Urothelium cell line (cell line): ENCODE results near the gene ADAMTS17.

Experiments used
- DNase-seq: peaks from one replicate; pipeline ENCODE4 v3.0.0; 2011; ENCODE audit warnings: low spot score, mixed read lengths
- FAIRE-seq: peaks from 2 replicates; lab custom pipeline; 2011; peaks lifted over from hg19 to GRCh38; lab: Jason Lieb, UNC

Gene ADAMTS17

GRCh38 chr15:100205549-100206295 is 136.1 kb downstream of the ADAMTS17 start:
- FAIRE-seq, result no peak

GRCh38 chr15:100204771-100205170 is 137.0 kb downstream of the ADAMTS17 start:
- no peak for DNase-seq
- FAIRE-seq, result no peak

More at GRCh38 chr15:100205549-100206295, 136.1 kb downstream of the ADAMTS17 start:
- no peak for DNase-seq

- FAIRE-seq (no peak), DNase-seq (no peak)
Measured at GRCh38 chr15:100204211-100204610, 137.6 kb downstream of the ADAMTS17 start.

- DNase-seq, result no peak
- no peak for FAIRE-seq
Measured at GRCh38 chr15:100202309-100202960, 139.3 kb downstream of the ADAMTS17 start.

GRCh38 chr15:100201376-100202280 is 140.1 kb downstream of the ADAMTS17 start:
- FAIRE-seq, result no peak

GRCh38 chr15:100200287-100200880 is 141.4 kb downstream of the ADAMTS17 start:
- FAIRE-seq (peak; percentile 32), DNase-seq (no peak)

More at GRCh38 chr15:100201376-100202280, 140.1 kb downstream of the ADAMTS17 start:
- peak; percentile 16 for DNase-seq

- DNase-seq (no peak), FAIRE-seq (no peak)
Measured at GRCh38 chr15:100199711-100200286, 142.0 kb downstream of the ADAMTS17 start.

GRCh38 chr15:100198442-100198841 is 143.3 kb downstream of the ADAMTS17 start:
- no peak for FAIRE-seq
- DNase-seq, result no peak

- DNase-seq, result no peak
- FAIRE-seq, result no peak
Measured at GRCh38 chr15:100196326-100197058, 145.3 kb downstream of the ADAMTS17 start.

- DNase-seq, result no peak
- FAIRE-seq, result no peak
Measured at GRCh38 chr15:100194996-100195395, 146.8 kb downstream of the ADAMTS17 start.

- FAIRE-seq, result no peak
- DNase-seq, result no peak
Measured at GRCh38 chr15:100193277-100193860, 148.4 kb downstream of the ADAMTS17 start.

GRCh38 chr15:100192097-100193080 is 149.4 kb downstream of the ADAMTS17 start:
- DNase-seq (no peak), FAIRE-seq (no peak)

- DNase-seq, result no peak
Measured at GRCh38 chr15:100191161-100191560, 150.6 kb downstream of the ADAMTS17 start.

GRCh38 chr15:100190675-100191074 is 151.1 kb downstream of the ADAMTS17 start:
- FAIRE-seq (no peak), DNase-seq (no peak)

More at GRCh38 chr15:100191161-100191560, 150.6 kb downstream of the ADAMTS17 start:
- no peak for FAIRE-seq

- no peak for FAIRE-seq
- no peak for DNase-seq
Measured at GRCh38 chr15:100189849-100190248, 151.9 kb downstream of the ADAMTS17 start.

GRCh38 chr15:100189319-100189718 is 152.5 kb downstream of the ADAMTS17 start:
- DNase-seq, result no peak
- no peak for FAIRE-seq

GRCh38 chr15:100187677-100188076 is 154.1 kb downstream of the ADAMTS17 start:
- no peak for FAIRE-seq

GRCh38 chr15:100186960-100187359 is 154.8 kb downstream of the ADAMTS17 start:
- DNase-seq, result no peak
- peak; percentile 40 for FAIRE-seq

More at GRCh38 chr15:100187677-100188076, 154.1 kb downstream of the ADAMTS17 start:
- DNase-seq, result no peak
